Measurements from ENCODE around the gene COG4.

COG4 gene

GRCh38 chr16:70432356-70432722 lies 91.0 kb downstream of the COG4 start:
- peak overlapping the region; percentile 47 for H3K4me3 ChIP-seq
- DNase-seq (ENCODE audit: low spot score), result no peak
- no peak for TF ChIP-seq CTCF (IDR thresholded peaks at IDR 0.05)
- peak overlapping the region; percentile 15 to 84 for H3K27ac ChIP-seq

- TF ChIP-seq CTCF (IDR thresholded peaks at IDR 0.05), result no peak
- Histone ChIP-seq H3K27ac (peak overlapping the region in 1 of 2 donors; percentile 48), H3K4me3 (no peak overlapping the region)
- DNase-seq (ENCODE audit: low spot score), result no peak
Measured at GRCh38 chr16:70430667-70431536, 92.5 kb downstream of the COG4 start.

All from coronary artery (tissue), 2 donors.